Tibial nerve (tissue), 4 donors: ENCODE measurements around the gene PHETA2. TPM values are rescaled to one million over a fixed set of nuclear protein-coding genes. Genes with fewer than 3 reads are reported as not detected.

ENCODE experiments used
- DNase-seq, 2 donors: peaks; one replicate each; pipeline ENCODE4 v3.0.0-alpha.2; 2019; ENCODE audit warnings: low spot score in 2 of 2
- H3K27ac ChIP-seq, 4 donors: fragments of 200-600 bp; sonication (generic) in 3 of 4; one replicate each; pipeline ENCODE4 v1.5.1; 2017 to 2019; ENCODE audit warnings: mild to moderate bottlenecking in 1 of 4
- H3K27me3 ChIP-seq, 2 donors: fragments of 200-600 bp; sonication (generic) in 1 of 2; one replicate each; pipeline versions ENCODE4 v1.5.1 to v1.6.0; 2017 to 2019
- H3K36me3 ChIP-seq, 3 donors: fragments of 200-600 bp; sonication (generic); one replicate each; pipeline ENCODE4 v1.5.1; 2018 to 2019
- H3K4me1 ChIP-seq, 4 donors: fragments of 200-600 bp; sonication (generic) in 3 of 4; one replicate each; pipeline ENCODE4 v1.5.1; 2017 to 2019
- H3K4me3 ChIP-seq, 4 donors: fragments of 200-600 bp; sonication (generic) in 3 of 4; one replicate each; pipeline ENCODE4 v1.5.1; 2017 to 2019; ENCODE audit warnings: mild to moderate bottlenecking in 1 of 4, moderate library complexity in 1 of 4
- H3K9me3 ChIP-seq, 4 donors: fragments of 200-600 bp; sonication (generic) in 3 of 4; one replicate each; pipeline ENCODE4 v1.5.1; 2017 to 2019
- EP300 ChIP-seq, 2 donors: sonication (generic); formaldehyde crosslinking; IDR thresholded peaks; one replicate each; pipeline ENCODE4 v1.6.1; 2017; ENCODE audit warnings: antibody characterized with exemption in 2 of 2, mild to moderate bottlenecking in 1 of 2
- POLR2A ChIP-seq, 2 donors: fragments of 450-650 bp; IDR thresholded peaks; one replicate each; pipeline ENCODE4 v1.6.1; 2017; ENCODE audit warnings: antibody characterized with exemption in 2 of 2, mild to moderate bottlenecking in 2 of 2, moderate library complexity in 2 of 2
- WGBS, 2 donors: methylation state at CpG; one replicate each; pipeline ENCODE4 v1.1.5; 2018; 5-methylcytosine and 5-hydroxymethylcytosine counted together
- total RNA-seq, 4 donors: library from RNA; depleted of rRNA; stranded (reverse); fragments of >200 nt; gene quantifications; one replicate each; pipeline ENCODE4 v1.1.0, GENCODE V29; 2016
- TF ChIP-seq, protein P1 (sequence below), 5 experiments: fragments of 200-600 bp in 3 of 5; fragments of 450-650 bp in 2 of 5; sonication (generic) in 3 of 5; IDR thresholded peaks; one replicate each; pipeline ENCODE4 v1.5.1; 2016 to 2019; ENCODE audit warnings: antibody characterized with exemption in 5 of 5, mild to moderate bottlenecking in 3 of 5, moderate library complexity in 2 of 5

The PHETA2 gene
- total RNA-seq, 4 donors from 2014 or later: 13.5 to 21.8 (median 16.0) TPM

DNA sequence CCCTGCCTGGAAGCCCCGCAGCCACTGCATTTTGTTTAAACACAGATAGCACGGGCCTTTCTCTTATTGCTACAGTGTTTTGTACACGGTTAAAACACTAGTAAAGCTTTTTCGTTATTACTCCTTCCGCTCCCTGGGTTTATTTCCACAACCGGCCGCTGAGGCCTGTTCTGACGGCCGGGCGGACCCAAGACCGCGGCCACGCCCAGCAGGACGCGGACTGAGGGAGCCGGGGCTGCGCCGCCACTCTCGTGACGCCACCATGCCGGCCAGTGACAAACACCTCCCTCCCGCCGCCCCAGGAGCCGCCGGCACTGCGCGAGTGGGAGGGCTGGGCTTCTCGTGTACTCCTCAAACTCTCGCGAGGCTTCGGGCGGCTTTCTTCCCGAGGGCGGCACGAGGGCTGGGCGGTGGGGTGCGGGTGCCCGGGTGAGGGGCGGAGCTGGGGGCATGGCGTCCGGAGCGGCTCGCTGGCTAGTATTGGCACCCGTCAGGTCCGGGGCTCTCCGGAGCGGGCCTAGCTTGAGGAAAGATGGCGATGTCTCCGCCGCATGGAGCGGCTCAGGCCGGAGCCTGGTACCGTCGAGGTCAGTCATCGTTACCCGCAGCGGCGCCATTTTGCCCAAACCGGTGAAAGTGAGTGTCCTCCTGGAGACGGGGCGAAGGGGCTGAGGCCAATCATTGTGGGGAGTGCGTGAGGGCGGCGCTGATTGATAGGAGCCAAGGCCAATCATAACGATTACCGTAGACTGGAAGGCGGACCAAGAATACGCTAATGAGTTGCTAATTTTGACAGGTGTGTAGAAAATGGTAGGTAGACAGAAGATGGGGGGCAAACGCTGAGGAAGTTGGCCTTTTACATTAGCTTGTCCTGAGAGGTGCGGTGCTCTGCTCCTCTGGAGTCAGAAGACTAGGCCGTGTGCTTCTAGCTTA lies 5.5 kb downstream of the PHETA2 start, which contains the start of gene SMDT1:
Gene SMDT1, plus strand, starts transcription at position 382 of the 933 bp plus-strand sequence. Its CDS starts 69 bp downstream, at position 451.
- Histone ChIP-seq H3K4me3 (peak within 1 kb of the TSS; percentile 60 to 79 (median 65)), H3K36me3 (peaks cover 0 to 51% (median 0%) of the 10 kb centered on the region in 3 donors), H3K27me3 (no peaks in the 10 kb centered on the region), H3K27ac (peak within 1 kb of the TSS; percentile 96 to 99 (median 98)), H3K4me1 (peaks cover 0 to 63% (median 25%) of the 10 kb centered on the region in 4 donors), H3K9me3 (no peaks in the 10 kb centered on the region)
- peak; percentile 98 for DNase-seq
- peak; percentile 81 to 97 for TF ChIP-seq POLR2A (IDR thresholded peaks at IDR 0.05)
- TF ChIP-seq, protein P1, sequence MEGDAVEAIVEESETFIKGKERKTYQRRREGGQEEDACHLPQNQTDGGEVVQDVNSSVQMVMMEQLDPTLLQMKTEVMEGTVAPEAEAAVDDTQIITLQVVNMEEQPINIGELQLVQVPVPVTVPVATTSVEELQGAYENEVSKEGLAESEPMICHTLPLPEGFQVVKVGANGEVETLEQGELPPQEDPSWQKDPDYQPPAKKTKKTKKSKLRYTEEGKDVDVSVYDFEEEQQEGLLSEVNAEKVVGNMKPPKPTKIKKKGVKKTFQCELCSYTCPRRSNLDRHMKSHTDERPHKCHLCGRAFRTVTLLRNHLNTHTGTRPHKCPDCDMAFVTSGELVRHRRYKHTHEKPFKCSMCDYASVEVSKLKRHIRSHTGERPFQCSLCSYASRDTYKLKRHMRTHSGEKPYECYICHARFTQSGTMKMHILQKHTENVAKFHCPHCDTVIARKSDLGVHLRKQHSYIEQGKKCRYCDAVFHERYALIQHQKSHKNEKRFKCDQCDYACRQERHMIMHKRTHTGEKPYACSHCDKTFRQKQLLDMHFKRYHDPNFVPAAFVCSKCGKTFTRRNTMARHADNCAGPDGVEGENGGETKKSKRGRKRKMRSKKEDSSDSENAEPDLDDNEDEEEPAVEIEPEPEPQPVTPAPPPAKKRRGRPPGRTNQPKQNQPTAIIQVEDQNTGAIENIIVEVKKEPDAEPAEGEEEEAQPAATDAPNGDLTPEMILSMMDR (IDR thresholded peaks at IDR 0.05): peak in 2 of 5 experiments; percentile 27 to 46
- peak; percentile 77 to 97 for TF ChIP-seq EP300 (IDR thresholded peaks at IDR 0.05)
- WGBS, 2 donors: 0 to 1% methylated on average over 55 to 58 of the region's 71 CpGs

DNA sequence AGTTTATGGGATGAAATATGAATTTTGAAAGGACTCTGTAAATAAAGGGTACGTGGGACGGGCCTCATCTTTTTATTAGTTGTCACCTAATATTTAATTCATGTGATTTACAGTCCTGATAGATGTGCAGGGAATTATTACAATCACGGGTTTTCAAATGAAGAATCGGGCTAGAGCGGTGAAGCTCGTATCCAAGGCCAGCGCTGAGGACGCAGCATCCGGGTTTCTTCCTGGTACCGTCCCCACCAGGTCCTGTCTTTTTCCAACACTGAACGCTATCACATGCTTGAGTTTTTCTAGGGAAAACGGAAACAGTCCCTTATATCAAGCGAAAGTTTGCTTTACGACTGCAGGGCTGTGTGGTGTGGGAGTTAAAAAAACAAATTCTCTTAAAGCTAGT lies 6.2 kb downstream of the PHETA2 start:
- TF ChIP-seq POLR2A (IDR thresholded peaks at IDR 0.05): no peak
- no peak for TF ChIP-seq EP300 (IDR thresholded peaks at IDR 0.05)
- TF ChIP-seq, protein P1 (IDR thresholded peaks at IDR 0.05): no peak
- peaks cover 0 to 58% (median under 1%) of the 10 kb centered on the region in 3 donors for H3K36me3 ChIP-seq

DNA sequence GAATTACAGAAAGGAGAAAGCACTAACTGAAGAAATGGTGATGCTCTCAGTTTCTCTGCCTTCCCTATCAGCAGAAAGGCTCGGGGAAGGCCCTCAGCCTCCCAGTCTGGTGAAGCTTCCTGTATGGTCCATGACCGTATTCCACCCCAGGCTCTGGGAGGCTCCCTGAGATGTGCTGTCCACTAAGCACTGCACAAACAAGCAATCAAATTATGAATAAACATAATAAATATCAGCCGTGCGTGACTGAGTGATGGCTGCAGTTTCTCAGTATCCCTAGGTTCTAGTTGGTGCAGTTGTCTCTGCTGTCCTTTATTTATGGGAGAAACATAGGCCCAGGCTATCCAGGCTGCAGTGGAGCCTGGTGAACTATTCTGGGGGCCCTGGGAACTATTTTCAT lies 9.1 kb downstream of the PHETA2 start:
- DNase-seq: no peak
- Histone ChIP-seq H3K4me1 (peaks cover 0 to 47% (median 21%) of the 10 kb centered on the region in 4 donors), H3K4me3 (no peak overlapping the region), H3K9me3 (no peaks in the 10 kb centered on the region), H3K27me3 (no peaks in the 10 kb centered on the region), H3K27ac (no peak overlapping the region), H3K36me3 (peaks cover 0 to 58% (median 14%) of the 10 kb centered on the region in 3 donors)
- no peak for TF ChIP-seq POLR2A (IDR thresholded peaks at IDR 0.05)
- TF ChIP-seq EP300 (IDR thresholded peaks at IDR 0.05): no peak
- TF ChIP-seq, protein P1 (IDR thresholded peaks at IDR 0.05): no peak
- WGBS, 2 donors: 82 to 88% methylated on average over 4 of the region's 4 CpGs

More for the DNA sequence above, 6.2 kb downstream of the PHETA2 start:
- Histone ChIP-seq H3K4me1 (peaks cover 0 to 56% (median 22%) of the 10 kb centered on the region in 4 donors), H3K9me3 (no peaks in the 10 kb centered on the region), H3K27me3 (no peaks in the 10 kb centered on the region), H3K27ac (peak overlapping the region; percentile 96 to 99 (median 98)), H3K4me3 (peak overlapping the region; percentile 60 to 79 (median 65))
- WGBS, 2 donors: 0 to 1% methylated on average over 14 of the region's 14 CpGs
- DNase-seq: no peak

DNA sequence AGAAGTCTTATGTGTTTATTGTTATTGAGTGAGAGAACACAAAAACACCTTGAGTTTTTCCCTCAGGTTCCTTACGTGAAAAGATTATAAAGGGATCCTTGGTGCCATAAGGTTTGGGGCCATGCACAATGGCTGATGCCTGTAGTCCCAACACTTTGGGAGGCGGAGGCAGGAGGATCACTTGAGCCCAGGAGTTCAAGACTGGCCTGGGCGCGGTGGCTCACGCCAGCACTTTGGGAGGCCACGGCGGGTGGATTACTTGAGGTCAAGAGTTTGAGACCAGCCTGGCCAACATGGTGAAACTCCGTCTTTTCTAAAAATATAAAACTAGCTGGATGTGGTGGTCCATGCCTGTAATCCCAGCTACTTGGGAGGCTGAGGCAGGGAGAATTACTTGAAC lies 10.8 kb downstream of the PHETA2 start:
- no peaks in the 10 kb centered on the region for H3K9me3 ChIP-seq
- H3K4me1 ChIP-seq: peaks cover 0 to 49% (median 15%) of the 10 kb centered on the region in 4 donors
- H3K36me3 ChIP-seq: peaks cover 0 to 58% (median 14%) of the 10 kb centered on the region in 3 donors
- DNase-seq: no peak
- H3K27ac ChIP-seq: no peak overlapping the region
- H3K4me3 ChIP-seq: no peak overlapping the region
- H3K27me3 ChIP-seq: no peaks in the 10 kb centered on the region
- WGBS, 2 donors: 90 to 93% methylated on average over 8 of the region's 8 CpGs
- no peak for TF ChIP-seq POLR2A (IDR thresholded peaks at IDR 0.05)
- TF ChIP-seq, protein P1 (IDR thresholded peaks at IDR 0.05): no peak
- TF ChIP-seq EP300 (IDR thresholded peaks at IDR 0.05): no peak

DNA sequence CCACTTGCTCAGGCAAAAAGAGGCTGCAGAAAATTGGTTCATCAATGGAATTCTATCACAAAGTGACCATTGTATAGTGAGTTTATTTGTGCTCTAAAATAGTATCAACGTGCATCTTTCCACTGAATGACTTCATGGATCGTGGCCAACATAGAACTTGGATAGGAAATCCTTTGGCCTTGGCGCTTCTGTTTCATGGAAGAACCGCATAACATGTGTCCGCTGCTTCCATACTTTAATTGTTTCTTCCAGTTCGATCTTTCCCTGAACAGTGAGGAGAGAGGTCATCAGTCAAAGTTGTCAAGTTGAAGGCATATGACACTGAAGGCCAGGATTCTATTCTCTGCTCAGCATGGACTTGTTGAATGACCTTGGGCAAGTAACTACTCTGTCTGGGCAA lies 12.0 kb downstream of the PHETA2 start:
- DNase-seq: no peak
- H3K36me3 ChIP-seq: peaks cover 0 to 58% (median 14%) of the 10 kb centered on the region in 3 donors
- H3K27me3 ChIP-seq: no peaks in the 10 kb centered on the region
- TF ChIP-seq, protein P1 (IDR thresholded peaks at IDR 0.05): no peak
- TF ChIP-seq EP300 (IDR thresholded peaks at IDR 0.05): no peak
- no peak for TF ChIP-seq POLR2A (IDR thresholded peaks at IDR 0.05)
- peaks cover 0 to 45% (median 9%) of the 10 kb centered on the region in 4 donors for H3K4me1 ChIP-seq
- 61 to 63% methylated on average over 6 of the region's 6 CpGs for WGBS, 2 donors
- H3K27ac ChIP-seq: no peak overlapping the region
- no peaks in the 10 kb centered on the region for H3K9me3 ChIP-seq
- no peak overlapping the region for H3K4me3 ChIP-seq
